ENCODE measurements around the gene MUC13.

MUC13 gene

DNA sequence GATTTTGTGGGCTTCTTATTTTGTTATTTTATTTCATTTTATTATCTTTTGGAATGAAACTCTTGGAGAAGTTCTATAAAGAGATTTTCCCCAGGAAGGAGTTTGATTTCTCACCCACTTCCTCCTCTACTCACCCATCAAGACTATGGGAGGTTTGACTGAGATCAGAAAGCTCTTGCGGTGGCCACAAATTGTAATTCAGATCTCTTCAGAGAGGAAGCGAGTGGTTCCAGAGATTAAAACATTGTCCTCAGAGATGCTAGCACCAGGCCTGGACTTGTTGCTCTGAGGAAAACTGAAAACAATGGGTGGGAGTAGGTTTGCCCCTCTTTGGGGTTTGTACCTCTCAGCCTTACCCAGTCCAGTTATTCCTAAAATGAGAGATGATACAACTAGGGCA lies 8.1 kb upstream of the MUC13 start:
- no peak for DNase-seq

DNA sequence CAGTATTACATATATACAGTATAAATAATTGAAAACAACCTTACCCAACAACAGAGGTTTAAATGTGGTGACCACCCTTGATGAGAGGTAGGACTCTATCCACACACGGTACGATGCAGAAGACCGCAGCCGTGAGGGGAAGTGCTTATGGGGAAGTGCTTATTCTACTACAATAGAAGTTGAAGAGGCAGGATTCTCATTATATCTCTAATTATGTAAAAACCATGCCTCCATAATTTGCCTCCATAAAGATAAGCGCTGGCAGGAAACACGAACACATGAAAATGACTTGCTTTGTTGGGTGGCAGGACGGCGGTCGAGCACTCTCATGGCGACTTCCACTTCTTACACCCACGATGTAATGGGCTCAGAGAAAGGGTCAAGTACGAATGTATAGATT lies 7.2 kb upstream of the MUC13 start:
- no peak for DNase-seq

DNA sequence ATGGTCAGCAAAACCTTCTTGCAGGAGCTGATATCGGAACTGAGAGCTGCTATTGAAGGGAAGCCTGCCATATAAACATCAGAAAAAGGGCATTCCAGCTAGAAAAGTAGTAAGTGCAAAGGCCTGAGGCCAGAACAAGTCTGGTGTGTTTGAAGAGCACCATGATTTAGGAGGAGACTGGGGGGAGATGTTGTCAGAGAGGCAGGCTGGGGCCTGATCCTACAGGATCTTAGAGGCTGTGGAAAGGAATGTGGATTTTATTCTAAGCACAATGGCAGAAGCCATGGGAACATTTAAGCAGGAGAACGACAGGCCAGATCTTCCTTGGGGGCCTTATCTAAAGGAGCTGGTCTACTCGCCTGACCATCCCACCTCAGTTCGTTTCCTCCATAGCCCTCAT lies 5.1 kb upstream of the MUC13 start:
- DNase-seq: no peak

DNA sequence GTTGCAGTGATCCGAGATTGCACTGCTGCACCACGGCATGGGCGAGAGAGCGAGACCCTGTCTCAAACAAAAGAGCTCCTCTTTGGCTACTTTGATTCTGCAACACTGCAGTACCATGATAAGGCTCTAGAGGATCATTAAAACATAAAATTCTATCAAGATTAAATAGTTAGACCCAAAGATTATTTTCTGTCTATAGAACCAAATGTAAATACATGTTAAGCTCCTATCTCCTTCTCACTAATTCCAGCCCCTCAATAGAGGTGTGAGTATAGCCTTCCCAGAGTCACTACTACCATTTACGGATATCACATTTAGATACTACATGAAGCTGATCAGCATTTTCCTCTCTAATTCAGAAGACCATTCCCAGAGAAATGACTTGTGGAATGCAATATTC lies 4.3 kb upstream of the MUC13 start:
- no peak for DNase-seq

DNA sequence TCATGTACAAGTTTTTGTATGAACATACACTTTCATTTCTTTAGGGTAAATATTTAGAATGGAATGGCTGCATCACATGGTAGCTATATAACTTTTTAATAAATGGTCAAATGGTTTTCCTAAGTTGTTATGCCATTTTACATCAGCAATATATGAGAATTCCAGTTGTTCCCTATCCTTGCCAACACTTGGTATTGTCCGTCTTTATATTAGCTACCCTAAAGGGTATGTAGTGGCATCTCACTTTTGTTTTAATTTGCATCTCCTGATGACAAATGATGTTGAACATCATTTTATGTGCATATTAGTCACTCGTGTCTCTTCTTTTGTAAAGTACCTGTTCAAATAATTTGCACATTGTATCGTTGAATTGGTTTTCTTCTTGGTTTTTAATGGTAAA lies 2.5 kb upstream of the MUC13 start:
- DNase-seq: no peak

DNA sequence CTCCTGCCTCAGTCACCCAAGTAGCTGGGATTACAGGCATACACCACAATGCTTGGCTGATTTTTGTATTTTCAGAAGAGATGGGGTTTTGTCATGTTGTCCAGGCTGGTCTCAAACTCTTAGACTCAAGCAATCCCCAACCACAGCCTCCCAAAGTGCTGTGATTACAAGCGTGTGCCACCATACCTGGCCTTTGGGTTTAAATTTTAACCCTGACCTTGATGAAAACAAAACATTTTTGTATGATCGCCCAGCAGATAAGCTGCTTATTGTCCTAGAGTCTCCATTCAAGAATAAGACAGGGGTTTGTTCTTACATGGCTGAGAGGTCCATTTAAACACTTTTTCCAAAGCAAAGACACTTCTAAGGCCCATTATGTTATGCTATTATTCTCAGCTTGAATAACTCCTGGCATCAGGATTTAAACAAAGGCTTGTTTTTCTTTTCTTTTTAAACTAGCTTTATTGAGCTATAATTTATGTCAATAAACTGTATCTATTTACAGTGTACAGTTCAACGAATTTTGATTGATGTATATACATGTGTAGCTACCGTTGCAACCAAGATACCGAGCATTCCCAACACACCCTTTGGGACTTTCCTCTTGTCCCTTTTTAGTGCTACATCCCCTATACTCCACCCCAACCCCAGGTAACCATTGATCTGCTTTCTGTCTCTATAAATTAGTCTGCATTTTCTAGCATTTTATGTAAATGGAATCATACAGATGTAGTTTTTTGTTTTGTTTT lies 1.4 kb upstream of the MUC13 start:
- DNase-seq: no peak

DNA sequence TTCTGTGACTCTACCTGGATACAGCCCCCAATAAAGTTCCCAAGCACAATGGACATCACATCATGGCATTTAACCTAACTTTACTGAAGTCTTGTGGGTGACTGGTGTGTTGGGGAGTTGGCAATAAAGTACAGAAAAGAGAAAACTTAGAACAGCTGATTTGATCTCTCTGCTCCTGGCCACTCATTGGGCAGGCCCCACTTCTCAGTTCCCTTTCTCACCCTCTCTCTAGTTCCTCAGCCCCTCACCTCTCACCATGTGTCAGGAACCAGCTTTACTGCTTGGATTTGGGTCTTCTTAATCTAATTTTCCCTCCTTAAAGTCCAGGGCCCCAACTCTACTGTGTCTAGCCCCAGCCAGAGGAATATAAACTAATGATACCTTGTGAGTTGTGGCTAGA lies 713 bp upstream of the MUC13 start:
- no peak for DNase-seq

DNA sequence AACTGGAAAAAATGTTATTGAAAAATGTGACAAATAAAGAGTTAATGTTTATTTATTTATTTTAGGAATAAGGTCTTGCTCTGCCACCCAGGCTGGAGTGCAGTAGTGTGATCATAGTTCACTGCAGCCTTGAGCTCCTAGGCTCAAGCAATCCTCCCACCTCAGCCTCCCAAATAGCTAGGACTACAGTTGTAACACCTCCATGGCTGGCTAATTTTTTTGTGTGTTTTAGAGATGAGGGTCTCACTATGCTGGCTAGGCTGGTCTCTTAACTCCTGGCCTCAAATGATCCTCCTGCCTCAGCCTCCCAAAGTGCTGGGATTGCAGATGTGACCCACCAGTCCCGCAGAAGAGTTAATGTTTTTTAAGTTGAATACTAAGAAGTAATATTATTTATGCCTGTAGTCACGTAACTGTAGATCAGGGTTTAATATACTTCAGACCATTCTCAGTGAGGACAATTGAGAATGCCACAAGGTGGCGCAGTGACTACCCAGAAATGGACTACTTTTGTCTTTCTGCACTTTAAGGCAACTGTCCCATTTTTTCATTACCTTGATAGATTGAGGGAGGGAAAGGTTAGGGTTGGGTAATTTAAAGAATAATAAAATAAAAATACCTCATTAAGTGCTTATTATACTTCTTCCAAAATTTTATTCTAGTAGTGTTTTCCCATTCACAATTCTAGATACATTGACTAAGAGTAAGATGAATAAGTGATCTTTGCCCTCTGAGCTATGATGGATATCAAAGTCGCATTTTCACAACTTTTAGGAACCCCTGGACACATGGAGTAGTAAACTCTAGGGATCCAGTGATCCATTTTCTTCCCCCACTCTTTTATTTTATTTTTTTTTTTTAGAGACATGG lies 6.0 kb downstream of the MUC13 start:
- DNase-seq: peak; percentile 57

DNA sequence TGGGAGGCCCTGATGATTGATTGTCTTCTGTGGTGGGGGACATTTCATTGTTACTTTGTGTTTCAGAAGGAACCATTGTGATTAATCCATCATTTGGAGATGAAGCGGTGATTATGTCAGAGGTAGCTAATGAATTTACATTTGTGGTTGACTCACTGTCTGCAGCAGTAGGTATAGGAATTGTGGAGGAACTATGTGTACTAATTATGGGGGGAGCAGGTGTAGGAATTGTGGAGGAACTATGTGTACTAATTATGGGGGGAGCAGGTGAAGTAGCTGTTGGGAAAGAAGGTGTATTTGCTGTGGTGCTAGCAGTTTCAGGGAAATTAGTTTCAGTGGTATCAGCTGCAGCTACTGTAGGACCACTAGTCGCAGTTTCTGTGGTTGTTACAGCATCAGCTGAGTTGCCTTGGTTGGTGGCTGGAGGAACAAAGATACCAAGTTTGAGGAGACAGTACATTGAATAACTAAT lies 6.9 kb downstream of the MUC13 start:
- no peak for DNase-seq

DNA sequence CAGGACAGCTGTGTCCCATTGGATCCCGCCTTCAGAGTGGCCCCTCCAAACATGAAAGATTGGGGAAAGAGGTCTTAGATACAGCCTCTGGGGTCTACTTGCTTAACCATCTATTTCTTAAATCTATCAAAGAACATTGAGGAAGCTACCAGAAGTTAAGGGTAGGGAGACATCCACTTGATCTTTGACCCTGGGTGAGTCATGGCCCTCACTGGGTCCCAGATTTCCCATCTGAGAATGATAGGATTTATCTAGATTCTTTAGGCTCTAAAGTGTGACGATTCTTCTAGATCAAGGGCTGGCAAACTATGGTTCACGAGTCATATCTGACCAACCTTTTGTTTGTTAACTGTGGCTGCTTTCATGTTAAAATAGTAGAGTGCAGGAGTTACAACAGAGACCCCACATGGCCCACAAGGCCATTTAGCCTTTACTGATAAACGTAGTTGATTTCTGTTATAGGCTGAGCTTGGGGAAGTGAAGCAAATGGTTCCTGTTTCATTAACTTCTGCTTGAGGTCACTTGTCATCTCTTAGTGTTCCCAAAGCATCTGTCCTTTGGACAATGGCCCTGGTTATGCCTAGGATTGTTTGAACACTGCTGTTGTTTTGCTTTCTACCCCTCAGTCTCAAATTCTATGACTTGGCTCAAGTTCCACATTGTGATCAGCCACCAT lies 8.0 kb downstream of the MUC13 start:
- DNase-seq: no peak

DNA sequence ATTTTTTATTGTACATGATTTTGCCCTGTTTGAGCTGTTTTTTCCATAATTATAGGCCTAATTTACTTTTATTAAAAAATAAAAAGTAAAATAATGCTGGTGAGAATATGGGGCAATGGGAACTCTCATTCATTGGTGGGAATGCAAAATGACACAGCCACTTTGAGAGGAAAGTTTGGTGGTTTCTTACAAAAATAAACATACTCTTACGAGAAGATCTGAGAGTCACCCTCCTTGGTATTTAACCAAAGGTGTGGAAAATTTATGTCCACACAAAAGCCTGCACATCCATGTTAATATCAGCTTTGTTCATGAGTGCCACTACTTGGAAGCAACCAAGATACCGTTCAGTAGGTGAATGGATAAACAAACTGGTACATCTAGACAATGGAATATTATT lies 9.8 kb downstream of the MUC13 start:
- DNase-seq: no peak

DNA sequence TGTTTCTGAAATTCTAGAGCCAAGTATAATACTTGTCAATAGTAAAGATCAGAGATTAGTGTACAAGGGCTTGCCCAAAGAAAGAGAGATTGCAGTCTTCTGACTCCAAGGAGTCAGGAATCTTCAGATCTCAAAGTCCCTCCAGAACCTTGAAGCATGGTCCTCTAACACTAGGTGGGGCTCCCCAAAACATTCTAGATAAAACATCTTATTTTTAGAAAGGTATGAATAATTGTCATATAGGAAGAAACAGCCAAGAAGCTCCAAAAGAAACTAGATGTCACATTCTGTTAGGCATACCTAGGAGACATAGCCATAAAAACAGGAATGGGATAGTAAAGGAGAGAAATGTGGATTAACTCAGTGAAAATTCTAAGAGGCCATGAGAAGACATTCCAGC lies 10.7 kb downstream of the MUC13 start:
- no peak for DNase-seq

DNA sequence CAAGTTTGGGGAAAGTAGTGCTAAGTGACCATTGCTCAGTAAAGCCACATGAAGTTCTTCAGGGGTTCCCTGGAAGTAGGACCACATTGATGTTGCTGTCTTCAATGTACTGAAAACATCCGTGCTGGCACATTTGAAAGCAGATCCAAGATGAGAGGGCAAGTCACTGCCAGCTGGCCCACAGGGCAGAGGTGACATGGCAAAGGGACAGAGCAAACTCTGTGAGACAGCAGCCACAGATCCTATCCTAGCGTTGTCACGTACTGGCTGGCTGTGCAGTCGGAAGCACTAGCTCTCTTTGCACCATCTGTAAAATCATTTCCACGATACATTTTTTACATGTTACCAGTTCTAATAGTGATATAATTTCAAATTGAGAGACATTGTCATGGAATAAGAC lies 13.8 kb downstream of the MUC13 start:
- DNase-seq: no peak

DNA sequence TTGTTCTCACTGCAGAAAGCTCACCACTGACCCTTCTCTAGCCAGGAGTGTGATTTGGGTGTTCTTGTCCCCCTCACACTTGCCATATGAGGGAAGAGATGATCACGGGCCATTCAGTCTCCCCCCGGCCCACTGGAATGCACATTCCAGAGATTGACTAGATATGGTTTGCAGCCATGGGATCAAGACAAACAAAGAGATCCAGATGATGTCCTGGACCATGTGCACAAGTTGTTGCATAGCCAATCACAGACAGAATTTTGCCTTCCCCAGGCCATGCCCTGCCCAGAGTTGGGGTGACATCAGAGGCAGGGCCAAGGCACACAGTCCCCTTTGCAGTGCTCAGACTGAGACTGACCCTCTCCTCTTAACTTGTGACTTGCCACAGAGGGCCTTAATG lies 14.8 kb downstream of the MUC13 start:
- DNase-seq: no peak

DNA sequence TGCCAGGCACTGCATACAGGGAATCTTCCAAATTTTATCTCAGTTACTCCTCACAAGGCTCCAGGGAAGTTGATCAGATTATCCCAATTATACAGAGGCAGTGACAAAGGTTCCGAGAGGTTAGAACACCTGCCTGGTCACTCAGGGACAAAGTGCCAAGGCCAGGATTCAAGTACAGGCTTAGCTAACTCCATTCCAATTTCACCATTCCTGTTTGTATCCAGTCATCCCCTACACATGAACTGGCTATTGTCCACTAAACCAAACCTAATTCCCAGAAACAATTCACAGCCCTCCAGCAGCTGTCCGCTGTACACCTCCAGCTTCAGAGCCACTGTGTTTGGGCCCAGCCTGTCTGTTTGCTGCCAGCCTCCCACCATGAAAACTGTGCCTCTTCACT lies 16.0 kb downstream of the MUC13 start:
- no peak for DNase-seq

DNA sequence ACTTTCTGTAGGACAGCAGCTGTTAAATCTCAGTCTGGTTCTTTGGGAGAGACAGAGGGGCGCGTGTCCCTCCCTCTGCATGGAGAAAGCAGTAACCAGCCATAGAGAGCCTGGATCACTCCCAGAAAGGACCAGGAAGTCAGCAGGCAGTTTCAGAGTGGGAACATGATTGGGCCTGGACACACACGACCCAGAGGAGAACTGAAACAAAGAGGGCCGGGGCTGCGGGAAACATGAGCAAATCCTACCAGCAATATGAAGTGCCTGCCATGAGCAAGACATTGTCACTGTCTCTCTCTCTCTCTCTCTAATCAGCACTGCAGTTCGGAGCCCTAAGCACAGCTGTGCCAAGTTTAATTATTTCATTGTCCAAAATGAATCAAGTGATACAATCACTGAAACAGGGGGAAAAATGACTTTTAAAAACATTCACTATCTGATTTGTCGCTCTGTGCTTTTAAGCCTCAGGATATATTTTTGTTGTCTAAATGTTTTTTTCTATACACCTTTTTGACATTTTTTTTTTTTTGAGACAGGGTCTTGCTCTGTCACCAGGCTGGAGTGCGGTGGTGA lies 17.6 kb downstream of the MUC13 start:
- DNase-seq: no peak

DNA sequence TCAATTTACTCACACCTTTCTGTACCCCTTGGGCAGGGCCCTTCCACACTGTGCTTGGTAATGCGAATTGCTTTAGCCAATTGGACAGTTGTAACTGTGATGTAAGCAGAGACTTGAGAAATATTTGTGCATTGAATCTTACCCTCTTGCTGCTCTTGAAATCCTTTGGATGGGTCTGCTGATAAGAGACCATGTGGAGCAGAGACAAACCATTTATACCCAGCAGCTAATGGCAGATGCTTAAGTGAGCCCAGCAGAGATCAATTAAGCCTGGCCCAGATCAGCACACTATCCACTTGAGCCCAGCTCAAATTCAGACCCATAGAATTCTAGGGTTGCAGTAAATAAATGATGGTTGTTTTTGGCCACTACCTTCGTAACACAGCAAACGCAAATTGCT lies 19.3 kb downstream of the MUC13 start:
- DNase-seq: no peak

DNA sequence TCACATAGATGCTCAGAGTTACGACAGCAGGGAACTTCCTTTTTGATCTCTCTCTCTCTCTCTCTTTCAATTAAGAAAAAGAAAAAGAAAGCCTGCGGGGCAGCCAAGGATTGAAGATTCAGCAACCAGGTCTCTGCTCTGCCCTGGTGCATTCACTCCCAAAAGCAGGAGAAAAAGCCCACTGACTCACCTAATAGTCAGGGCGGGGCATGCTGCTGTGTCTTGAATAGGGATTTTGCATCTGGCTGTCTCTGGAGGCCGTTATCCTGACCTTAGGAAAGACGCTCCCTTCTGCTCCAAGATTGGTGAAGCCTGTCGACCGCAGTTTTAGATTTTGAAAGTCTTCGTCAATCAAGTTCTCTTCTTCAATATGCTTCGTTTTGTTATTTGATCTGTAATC lies 26.6 kb downstream of the MUC13 start:
- DNase-seq: no peak

DNA sequence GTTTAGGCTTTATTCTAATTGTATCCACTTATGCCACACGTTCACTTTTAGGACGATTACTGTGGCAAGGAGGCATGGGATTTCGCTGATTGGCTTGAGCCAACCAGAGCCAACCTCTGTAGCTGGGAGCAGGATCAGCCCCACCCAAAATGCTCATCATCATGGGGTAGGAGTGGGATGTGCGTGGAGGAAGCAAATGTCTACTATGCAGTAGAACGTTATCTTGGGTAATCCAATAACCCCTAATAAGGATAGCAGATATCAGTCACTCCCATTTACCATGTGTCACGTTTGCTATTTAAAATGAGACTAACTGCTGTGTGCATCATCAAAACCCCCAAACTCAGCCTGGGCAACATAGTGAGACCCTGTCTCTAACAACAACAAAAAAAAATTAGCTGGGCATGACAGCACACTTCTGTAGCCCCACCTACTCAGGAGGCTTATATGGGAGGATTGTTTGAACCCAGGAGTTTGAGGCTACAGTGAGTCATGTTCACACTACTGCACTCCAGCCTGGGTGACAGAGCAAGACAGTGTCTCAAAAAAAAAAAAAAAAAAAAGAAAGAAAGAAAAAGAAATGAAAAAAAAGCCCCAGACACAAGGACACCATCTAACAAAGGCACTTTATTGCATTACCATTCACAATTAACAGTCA lies 29.6 kb downstream of the MUC13 start:
- DNase-seq: no peak

DNA sequence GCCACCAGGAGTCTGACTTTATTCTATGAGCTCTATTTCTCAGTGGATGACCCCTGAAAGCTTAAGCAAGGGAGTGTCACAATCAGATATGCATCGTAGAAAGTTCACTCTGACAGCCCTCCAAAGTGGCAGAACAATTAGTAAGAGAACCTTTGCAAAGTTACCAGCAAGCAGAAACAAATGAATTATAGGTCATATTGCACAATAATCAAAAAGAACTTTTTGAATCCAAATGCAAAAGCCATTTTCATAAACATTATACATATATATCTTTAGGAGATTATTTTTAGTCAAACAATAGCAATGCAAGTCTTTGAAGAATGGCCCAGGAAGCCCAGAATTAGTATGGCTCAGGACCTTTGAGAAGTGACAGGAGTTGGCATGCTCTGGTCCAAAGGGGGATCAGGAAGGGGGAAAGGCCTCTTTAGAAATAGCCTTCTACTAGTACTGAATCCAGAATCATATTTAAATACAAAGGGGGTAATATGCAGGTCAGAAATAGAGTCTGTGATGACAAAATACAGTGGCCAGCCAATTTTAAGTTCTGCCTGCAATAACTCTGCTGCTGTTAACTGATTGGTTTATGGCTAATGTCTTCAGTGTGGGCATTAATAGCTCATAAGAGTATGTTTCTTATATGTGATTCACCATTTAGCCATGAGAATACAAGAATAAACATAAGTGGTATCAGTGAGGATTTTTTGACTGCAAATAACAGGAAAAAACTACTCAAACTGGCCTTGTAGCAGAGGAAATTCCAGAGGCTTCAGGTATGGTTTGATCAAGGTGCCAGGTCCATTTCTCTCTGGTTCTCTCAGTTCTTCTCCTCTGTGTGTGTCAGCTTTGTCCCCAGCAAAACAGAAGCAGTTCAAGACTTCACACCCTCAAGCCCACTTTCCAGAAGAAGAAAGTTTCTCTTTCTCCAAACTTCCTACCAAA lies 30.4 kb downstream of the MUC13 start:
- no peak for DNase-seq

DNA sequence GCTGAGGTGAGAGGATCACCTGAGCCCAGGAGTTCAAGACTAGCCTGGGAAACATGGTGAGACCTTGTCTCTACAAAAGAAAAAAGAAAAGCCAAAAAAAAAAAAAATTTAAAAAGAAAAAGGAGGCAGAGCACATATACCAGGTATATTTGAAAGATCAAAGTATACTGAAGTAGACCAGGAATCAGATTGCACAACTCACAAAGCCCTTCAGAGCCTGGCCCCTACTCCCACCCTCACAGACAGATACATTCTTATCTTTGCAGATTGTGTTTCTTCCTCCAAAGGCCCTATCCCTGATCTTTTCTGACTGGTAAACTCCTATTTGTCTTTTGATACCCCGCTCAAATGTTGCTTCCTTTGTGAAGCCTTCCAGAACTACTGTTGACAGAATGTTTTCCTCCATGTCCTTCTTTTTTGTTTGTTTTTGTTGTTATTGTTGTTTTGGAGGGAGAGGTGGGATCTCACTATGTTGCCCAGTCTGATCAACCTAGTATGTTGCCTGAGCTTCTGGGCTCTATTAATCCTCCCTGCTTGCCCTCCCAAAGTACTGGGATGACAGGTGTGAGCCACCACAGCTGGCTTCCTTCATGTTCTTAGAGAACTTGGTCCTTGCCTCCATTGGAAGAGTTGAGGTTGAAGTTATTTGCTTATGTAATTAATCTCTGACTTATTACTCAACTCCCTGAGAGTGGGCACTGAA lies 37.6 kb downstream of the MUC13 start:
- no peak for DNase-seq
